NCI-H146 treated with DMSO at 0.1 percent for 48 hours (cell line): ENCODE measurements around the gene FBXO41.
"Not testable (repeated sequence)": the region's sequence is repeated elsewhere in the genome, so short reads cannot be mapped to it uniquely, and the experiment has no call there.

Experiments used
- DNase-seq: peaks from one replicate; lab custom pipeline; 2025; ENCODE audit not compliant: unreplicated experiment; lab: John Stamatoyannopoulos, UW

Gene FBXO41

GRCh38 chr2:73263540-73264331, 20.5 kb downstream of the FBXO41 start:
- no peak for DNase-seq

- DNase-seq, result not testable (repeated sequence)
These were observed 21.4 kb downstream of the FBXO41 start for GRCh38 chr2:73262691-73263429.

- peak; percentile 14 for DNase-seq
These were observed 22.1 kb downstream of the FBXO41 start for GRCh38 chr2:73262108-73262651.

GRCh38 chr2:73260338-73260984, 23.8 kb downstream of the FBXO41 start:
- no peak for DNase-seq

- no peak for DNase-seq
These were observed 24.5 kb downstream of the FBXO41 start for GRCh38 chr2:73259704-73260337.

GRCh38 chr2:73259276-73259675, 25.0 kb downstream of the FBXO41 start:
- DNase-seq, result no peak

- no peak for DNase-seq
These were observed 25.4 kb downstream of the FBXO41 start for GRCh38 chr2:73258913-73259215.

GRCh38 chr2:73258186-73258912, 25.9 kb downstream of the FBXO41 start:
- no peak for DNase-seq

- no peak for DNase-seq
These were observed 26.7 kb downstream of the FBXO41 start for GRCh38 chr2:73257425-73258125.

- DNase-seq, result no peak
These were observed 27.3 kb downstream of the FBXO41 start for GRCh38 chr2:73257021-73257420.

- DNase-seq, result no peak
These were observed 27.7 kb downstream of the FBXO41 start for GRCh38 chr2:73256618-73256922.

- DNase-seq, result no peak
These were observed 28.2 kb downstream of the FBXO41 start for GRCh38 chr2:73255907-73256617.

GRCh38 chr2:73255007-73255644, 29.2 kb downstream of the FBXO41 start:
- no peak for DNase-seq

- DNase-seq, result no peak
These were observed 29.8 kb downstream of the FBXO41 start for GRCh38 chr2:73254343-73255006.

GRCh38 chr2:73253901-73254300, 30.4 kb downstream of the FBXO41 start:
- DNase-seq, result no peak

GRCh38 chr2:73253400-73253799, 30.9 kb downstream of the FBXO41 start:
- DNase-seq, result no peak

- DNase-seq, result no peak
These were observed 31.8 kb downstream of the FBXO41 start for GRCh38 chr2:73252238-73253027.
